IPS DF 19.7 (cell line): ENCODE measurements around the gene KIRREL3.

Experiments used
- DNase-seq: peaks from one replicate; pipeline ENCODE4 v3.0.0-alpha.2; 2013; ENCODE audit warnings: low read depth, low spot score

The KIRREL3 gene

GRCh38 chr11:126830216-126830806 lies 170.3 kb downstream of the KIRREL3 start:
- DNase-seq, result no peak

- no peak for DNase-seq
These were observed 170.9 kb downstream of the KIRREL3 start for GRCh38 chr11:126829716-126830115.

GRCh38 chr11:126824035-126824607 lies 176.4 kb downstream of the KIRREL3 start:
- no peak for DNase-seq

- no peak for DNase-seq
These were observed 177.3 kb downstream of the KIRREL3 start for GRCh38 chr11:126823274-126823673.

DNA sequence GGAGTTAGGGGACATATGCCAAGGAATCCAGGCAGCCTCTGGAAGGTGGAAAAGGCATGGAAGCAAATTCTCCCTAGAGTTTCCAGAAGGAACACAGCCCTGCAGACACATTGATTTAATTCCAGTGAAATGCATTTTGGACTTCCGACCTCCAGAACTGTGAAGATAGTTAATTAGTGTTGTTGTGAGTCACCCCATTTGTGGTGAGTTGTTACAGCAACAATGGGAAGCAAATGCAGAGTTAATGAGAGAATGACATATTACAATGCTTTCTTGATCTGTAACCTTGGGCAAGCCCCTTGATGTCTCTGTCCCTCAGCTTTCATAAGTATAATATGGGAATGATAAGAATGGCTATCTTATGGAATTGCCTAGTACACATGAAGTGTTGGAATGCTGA lies 178.7 kb downstream of the KIRREL3 start:
- DNase-seq, result no peak

GRCh38 chr11:126819194-126819593 lies 181.4 kb downstream of the KIRREL3 start:
- DNase-seq, result no peak

GRCh38 chr11:126817523-126818450 lies 182.8 kb downstream of the KIRREL3 start:
- no peak for DNase-seq

- no peak for DNase-seq
These were observed 183.5 kb downstream of the KIRREL3 start for GRCh38 chr11:126817096-126817495.

DNA sequence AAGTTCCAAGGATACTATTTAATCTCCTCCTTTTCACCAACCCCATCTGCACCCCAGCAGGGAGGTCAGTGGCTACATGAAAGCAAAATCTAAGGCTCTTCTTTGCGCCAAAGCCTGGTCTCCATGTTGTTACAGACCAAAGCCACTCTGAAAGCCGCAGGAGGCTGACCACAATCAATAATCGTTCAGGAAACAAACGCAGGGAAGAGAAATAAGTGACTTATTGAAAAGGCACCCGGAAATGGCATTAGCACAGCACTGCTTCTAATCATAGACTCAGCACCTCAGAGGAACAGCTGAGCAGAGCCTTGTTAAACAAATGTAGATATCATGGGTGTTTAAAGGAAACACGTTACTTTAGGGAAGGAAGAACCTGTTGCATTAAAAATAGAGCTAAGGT lies 183.9 kb downstream of the KIRREL3 start:
- no peak for DNase-seq

DNA sequence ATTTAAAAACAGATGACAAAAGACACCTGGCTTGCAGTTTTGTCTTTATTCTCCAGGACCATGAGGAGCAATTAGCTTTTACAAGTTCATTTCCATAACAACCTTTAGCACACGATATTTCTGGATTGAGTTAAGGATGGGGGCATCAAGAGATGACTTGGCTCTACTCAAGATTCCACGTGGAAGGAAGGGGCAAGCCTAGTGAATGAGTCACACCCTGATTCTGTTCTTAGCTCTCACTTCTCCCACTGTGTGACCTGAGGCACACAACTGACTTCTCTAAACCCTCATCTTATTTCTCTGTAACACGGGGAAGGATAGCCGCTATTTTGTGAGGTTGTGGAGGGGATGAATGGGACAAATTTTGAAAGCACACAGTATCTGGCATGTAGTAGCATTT lies 185.5 kb downstream of the KIRREL3 start:
- no peak for DNase-seq

DNA sequence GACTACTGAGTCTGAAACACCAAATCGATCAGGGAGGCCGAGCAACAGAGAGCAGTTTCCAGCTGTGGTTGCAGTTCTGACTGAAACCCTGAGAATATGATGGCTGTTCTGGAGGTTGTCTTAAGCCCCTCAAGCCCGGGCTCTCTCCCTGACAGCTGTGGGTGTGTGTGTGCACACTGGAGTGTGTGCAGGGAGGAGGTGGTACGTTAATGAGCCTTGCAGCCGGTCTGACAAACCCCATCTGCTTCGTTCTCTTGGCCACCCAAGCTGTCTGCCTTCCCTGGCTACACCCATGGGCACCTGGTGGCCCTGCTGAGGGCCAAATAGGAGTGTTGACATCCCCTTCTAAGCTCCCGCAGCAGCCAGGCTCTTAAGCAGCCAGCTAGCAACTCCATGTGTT lies 189.8 kb downstream of the KIRREL3 start:
- no peak for DNase-seq

- DNase-seq, result no peak
These were observed 190.9 kb downstream of the KIRREL3 start for GRCh38 chr11:126809514-126810289.

DNA sequence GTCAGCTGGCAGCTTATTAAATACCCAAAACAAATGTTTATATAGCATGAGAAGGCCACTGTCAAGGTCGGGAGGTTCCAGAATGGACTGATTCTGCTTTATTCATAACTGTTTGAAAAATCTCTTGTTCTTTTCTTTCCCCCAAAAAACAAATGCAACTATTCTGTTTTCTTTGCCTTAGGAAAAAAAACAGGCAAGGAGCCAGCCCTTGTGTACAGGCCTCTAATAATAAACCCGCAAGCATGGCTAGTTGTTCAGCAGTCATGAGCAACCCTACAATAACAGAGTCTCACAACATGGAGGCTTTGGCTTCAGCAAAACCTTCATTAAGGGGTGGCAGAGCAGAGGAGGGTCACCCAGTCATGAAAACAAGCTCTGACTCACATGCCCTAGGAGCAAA lies 191.7 kb downstream of the KIRREL3 start:
- DNase-seq, result no peak

DNA sequence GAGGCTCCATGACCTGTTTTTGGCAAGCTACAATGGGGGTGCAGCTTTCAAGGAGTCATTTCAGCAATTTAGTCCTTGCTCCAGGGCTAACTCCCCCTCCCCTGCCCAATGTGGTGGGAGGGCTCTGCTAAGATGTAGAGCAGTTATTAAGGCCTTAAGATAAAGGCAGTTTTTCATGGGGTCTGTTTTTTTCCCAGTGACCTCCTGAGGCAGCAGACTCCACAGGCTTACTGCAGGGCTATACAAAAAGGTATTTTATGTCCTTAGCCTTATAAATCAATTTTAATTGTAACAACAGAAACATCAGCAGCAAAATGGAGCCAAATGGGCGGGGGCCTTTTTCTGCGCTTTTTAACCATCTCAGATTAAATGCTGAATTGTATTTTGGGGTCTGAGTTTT lies 192.3 kb downstream of the KIRREL3 start:
- no peak for DNase-seq

- no peak for DNase-seq
These were observed 194.7 kb downstream of the KIRREL3 start for GRCh38 chr11:126805870-126806269.

DNA sequence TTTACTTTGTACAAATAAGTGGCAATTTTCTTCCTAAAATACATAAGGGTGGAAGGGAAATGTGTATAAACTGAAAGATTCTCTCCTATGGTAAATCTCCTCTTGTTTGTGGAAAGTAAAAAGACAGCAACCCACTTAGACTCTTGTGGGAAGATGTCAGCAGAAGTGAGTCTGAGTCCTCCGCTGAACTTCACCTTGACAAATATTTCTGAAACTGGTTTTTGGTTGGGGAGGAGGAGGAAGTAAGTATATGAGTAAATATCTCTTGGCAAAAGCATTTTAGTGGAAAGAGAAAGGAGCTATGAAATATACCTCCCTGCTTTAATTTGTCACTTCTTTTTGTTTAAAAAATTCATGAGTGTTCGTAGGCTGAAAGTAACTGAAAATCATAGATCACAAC lies 196.2 kb downstream of the KIRREL3 start:
- no peak for DNase-seq

GRCh38 chr11:126800009-126800408 lies 200.6 kb downstream of the KIRREL3 start:
- DNase-seq, result no peak

- DNase-seq, result no peak
These were observed 203.0 kb downstream of the KIRREL3 start for GRCh38 chr11:126797457-126798169.

GRCh38 chr11:126793596-126793995 lies 207.0 kb downstream of the KIRREL3 start:
- DNase-seq, result no peak

DNA sequence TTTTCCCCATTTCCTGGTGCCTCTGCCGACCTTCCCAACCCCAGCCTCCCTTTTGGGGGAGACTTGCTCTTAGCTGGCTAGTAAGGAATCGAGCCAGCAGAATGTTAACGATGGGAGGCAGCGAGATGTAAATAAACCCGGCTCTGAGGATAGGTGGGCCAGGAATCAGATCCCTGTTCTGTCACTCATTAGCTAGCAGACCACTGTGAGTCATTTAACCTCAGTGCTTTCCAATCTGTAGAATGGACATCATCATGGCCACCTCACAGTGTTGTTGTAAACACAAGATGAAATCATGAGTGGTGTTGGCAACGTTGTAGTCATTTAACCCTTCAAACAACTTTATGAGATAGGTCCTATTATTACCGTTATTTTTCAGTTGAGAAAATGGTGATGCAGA lies 208.6 kb downstream of the KIRREL3 start:
- no peak for DNase-seq

- DNase-seq, result no peak
These were observed 209.1 kb downstream of the KIRREL3 start for GRCh38 chr11:126791446-126791845.
